CMK (cell line): ENCODE measurements around the gene SUGP2.
"Not testable (repeated sequence)": the region's sequence is repeated elsewhere in the genome, so short reads cannot be mapped to it uniquely, and the experiment has no call there.

Experiments used
- DNase-seq: peaks from one replicate; pipeline ENCODE4 v3.0.0-alpha.2; 2010; ENCODE audit warnings: low read depth

SUGP2 gene

DNA sequence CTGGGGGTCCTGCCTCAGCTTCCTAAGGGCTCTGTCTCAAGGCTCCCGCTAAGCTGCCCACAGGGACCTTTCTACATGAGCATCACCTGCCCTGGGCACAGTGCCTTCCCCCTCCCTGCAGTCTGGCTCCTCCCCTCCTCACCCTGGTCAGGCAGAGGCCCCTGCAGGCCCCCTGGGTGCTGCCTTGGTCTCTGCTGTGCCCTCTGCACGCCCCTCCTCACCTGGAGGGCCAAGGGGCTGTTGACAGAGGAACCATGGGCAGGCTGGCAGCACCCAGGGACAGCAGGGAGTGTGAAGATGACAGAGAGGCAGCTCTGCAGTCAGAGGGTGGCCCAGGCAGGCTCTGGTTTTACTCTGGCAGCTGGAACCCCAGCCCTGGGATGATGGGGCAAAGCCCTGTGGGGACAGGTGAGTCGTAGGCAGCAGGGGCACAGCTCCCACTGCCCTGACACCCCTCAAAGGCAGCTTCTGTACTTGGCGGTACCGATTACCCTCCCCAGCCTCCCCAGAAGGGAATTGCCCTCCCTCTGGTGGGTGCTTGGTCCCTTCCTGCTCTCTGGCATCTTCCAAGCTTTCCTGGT, 43.1 kb downstream of the SUGP2 start:
- no peak for DNase-seq

DNA sequence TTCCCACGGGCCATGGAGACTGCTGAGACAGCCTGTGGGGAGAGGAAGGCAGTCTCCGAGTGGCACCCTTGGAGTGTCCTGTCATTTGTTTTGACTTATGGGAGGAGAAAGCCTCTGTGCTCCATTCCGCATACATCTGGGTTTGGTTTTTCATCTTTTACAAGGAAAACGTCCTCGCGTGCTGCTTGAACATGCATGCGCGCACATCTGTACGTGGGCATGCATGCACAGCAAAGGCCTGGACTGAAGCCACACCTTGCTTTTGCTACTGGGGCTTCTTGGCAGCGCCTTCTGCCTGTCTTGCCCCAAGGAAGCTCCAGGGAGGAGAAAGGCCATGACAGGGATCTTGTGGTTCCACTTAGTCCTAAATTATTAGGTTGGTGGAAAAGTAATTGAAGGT, 44.0 kb downstream of the SUGP2 start:
- no peak for DNase-seq

DNA sequence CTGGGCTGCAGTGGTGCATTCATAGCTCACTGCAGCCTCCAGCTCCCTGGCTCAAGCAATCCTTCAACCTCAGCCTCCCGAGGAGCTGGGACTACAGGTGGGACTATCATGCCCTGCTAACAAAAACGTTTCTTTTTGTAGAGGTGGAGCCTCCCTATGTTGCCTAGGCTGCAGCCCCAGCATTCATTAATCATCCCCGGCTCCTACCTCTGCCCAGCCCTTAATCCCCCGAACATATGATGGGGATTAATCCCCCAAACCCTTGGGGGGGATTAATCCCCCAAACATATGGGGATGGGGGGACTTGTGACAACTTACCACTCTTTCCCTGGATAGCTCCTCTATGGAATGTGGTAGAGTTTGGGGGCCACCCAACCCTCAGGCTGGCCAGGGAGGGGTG, 45.9 kb downstream of the SUGP2 start:
- no peak for DNase-seq

DNA sequence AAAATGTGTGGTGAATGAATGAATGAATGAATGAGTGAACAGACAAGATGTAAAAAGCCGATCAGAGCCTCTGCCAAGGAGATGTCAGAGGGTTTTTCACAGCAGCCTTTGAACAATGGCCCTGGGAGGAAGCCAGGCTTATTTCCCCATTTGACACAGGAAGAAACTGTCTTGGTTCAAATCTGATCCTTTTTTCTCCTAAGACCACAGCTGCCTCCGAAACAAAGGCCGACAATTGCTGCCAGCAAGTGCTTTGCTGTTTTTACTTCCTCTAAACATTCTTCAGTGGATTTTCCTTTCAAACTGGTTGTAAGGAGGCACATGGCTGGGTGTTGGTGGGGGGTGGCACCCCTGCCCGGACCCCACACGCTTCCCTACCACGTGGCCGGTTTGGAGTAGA, 48.1 kb downstream of the SUGP2 start:
- DNase-seq = no peak

DNA sequence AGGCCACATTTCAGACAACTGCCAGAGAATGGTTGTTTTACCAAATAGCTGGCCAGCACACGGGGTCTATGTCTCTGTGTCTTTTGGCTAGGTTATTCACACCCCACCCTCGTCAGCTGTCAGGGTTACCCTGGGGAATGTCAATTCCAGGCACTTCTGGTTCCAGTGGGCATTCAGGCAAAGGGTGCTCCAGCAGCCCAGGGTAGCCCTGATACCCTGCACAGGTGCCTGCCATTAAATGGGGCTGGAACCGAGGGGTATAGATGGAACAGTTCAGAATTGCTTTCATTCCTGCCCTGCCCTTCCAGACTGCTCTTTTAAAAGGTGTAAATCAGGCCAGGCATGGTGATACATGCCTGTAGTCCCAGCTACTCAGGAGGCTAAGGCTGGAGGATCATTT, 49.1 kb downstream of the SUGP2 start:
- no peak for DNase-seq

DNA sequence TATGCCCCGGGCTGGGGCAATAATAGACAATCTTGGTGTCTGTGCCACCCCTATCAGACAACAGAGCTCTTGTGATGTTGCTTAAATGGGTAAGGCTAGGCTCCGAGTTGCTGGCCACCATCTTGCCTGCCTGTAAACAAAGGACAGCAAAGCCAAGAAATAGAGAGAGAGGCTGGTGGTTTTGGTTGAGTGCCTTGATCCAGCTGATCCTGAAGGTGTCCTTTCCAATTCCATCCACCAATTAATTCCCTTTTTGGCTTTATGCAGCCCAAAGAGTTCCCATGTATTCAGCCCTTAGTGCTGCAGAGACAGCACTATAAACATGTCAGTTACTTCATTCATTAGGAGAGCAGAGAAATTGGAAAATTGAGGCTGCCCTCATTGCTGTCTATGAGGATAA, 50.6 kb downstream of the SUGP2 start:
- DNase-seq = no peak

DNA sequence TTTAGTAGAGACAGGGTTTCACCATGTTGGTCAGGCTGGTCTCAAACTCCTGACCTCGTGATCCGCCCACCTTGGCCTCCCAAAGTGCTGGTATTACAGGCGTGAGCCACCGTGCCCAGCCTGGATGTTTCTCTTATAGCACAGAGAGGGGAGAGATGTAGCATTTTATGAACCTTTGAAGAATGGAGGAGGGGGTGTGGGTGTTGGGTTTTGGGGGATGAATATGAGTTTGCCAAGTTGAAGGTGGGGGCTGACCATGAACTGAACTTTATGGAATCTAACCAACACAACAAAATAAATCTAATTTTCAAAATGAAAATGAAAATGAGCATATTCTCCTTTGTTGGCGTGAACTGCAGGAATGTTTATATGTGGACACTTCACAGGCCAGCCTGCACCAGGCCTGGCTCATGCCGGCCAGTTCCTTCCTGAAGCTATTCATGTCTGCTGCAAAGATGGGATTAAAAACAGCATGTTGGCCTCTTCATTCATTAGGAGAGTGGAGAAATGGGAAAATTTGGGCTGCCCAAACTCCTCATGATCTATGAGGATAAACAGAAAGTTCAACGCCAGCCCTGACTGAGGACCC, 52.8 kb downstream of the SUGP2 start:
- DNase-seq = no peak

DNA sequence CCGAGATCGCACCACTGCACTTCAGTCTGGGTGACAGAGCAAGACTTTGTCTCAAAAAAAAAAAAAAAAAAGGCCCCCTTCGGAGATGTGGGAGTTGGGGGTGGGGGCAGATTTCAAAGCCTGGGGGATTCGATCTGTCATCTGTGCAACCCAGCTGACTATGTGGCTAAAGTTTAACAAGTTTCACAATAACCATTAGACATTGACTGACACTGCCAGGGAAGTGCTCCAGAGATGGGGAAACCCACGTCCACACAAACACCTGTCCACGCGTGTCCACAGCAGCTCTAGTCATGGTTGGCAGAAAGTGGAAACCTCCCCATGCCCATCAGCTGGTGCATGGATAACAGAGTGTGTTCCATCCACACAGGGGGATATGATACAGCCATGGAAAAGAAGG, 54.7 kb downstream of the SUGP2 start:
- DNase-seq = no peak

DNA sequence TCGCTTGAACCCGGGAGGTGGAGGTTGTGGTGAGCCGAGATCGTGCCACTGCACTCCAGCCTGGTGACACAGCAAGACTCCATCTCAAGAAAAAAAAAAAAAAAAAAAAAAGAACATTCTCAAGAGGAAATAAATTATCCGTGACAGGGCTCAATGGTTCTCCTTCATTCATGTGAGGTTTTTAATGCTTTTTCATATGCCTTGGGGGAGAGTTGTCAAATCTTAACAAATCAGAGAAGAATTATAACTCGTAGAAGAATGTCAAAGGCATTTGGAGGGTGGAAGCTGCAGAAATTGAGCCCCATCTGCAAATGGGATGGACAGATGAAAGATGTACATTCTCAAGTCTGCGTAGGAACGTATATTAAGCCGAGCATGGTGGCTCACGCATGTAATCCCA, 57.4 kb downstream of the SUGP2 start:
- no peak for DNase-seq

DNA sequence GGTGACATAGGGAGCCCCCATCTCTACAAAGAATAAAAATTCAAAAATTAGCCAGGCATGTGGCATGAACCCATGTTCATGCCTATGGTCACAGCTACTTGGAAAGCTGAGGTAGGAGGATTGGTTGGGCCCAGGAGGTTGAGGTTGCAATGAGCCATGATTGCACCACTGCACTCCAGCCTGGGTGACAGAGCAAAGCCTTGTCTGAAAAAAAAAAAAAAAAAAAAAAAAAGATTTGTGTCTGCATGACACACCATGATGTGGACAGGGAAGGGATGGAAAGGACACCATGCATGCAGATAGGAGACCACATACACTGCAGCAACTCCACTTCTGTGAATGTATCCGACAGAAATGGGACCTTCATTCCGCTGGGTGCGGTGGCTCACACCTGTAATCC, 58.3 kb downstream of the SUGP2 start:
- DNase-seq = no peak

DNA sequence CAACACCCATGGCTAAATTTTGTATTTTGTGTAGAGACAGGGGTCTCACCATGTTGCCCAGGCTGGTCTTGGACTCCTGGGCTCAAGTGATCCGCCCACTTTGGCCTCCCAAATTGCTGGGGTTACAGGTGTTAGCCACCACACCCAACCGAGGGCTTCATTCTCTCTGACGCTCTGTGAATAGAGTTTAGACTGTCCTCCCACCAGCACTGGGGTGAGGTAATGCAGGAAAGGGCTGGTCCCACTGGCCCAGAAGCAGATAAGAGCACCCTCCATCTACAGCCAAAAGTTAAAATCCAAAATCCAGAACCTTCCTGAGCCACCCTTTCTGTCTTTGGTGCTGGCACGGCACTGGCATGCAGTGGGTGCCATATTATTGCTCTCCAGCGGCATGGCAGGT, 60.5 kb downstream of the SUGP2 start:
- DNase-seq = no peak

DNA sequence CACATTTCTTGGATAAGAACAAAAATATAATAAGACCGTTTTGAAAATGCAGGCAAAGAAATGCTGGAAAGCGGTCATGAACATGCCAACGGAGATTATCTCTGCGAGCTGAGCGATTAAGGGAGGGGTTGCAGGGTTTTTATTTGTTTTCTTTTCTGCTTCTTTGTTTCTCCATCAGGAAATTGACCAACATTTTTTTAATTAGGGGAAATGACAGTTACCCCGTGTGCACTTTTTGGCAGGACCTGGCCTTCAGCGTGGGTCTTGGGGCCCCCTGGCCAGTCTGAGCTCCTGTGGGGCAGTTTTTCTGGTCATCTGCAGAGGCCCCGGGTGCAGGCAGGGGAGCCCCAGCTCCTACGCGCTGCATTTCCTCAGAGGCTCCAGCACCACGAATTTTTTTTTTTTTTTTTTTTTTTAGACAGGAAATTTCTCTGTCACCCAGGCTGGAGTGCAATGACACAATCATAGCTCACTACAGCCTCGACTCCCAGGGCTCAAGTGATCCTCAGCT, 61.0 kb downstream of the SUGP2 start:
- no peak for DNase-seq

DNA sequence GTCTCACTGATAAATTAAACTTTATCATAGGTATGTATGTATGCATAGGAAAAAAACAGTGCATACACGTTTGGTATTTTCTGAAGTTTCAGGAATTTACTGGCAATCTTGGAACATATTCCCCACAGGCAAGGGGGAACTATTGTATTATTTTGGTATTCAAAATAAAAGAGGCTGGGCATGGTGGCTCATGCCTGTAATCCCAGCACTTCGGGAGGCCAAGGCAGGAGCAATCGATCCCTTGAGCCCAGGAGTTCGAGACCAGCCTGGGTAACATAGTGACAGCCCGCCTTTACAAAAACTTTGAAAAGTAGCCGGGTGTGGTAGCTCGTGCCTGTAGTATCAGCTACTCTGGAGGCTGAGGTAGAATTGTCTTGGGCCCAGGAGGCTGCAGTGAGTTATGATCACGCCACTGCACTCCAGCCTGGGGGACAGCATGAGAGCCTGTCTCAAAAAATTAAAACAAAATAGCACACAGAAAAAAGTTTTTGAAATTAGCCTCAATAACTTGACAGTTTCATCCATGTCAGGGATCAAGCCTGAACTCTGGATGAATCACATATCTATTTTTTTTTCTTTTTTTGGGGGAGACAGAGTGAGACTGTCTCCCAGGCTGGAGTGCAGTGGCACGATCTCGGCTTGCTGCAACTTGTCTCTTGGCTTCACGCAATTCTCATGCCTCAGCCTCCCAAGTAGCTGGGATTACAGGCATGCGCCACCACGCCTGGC, 63.2 kb downstream of the SUGP2 start:
- DNase-seq = no peak

DNA sequence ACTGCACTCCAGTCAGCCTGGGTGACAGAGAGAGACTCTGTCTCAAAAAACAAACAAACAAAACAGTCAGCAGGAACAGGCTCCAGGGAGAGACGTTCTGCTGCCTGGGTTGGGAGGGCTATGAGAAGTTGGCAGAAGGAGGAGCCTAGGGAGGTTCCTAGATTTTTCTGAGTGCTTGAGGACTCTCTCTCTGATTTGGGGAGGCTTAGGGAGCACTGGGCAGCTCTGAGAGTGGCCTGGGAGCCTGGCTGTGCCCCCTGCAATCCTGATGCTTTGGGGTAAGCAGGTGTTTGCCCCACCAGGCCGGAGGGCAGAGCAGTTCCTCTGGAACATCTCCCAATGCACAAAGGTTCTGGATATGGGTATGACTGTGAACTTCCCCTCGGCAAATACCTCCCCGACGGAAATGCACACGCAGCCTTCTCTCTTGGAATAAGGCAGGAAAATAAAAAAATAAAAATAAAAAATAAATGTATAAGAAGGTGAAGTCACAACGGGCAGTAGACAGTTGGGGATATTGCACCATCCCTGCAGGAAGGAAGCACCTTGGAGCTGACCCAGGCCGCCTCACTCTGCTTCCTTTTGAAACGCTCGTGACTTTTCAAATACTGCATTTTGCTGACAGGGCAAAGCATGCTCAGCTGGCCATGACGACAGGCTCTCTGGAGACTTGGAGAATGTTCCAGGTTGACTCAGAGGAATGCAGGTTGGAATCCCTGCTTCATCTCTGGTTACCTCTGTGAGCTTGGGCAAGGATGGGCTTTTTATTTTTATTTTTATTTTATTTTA, 65.8 kb downstream of the SUGP2 start:
- no peak for DNase-seq

DNA sequence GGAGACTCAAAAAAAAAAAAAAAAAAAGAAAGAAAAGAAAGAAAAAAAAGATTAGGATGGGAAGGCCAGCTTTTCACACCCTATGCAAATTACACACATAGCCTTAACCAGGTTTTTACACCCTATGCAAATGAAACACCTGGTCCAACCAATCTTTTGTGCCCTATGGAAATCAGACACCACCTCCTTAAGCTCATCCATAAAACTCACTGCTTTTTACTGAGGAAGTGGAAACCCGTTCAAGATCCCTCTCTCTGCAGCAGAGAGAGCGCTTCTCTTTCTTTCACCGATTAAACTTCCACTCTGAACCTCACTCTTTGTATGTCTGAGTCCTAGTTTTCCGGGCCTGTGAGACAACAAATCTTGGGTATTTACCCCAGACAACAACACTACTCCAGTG, 67.0 kb downstream of the SUGP2 start:
- no peak for DNase-seq

DNA sequence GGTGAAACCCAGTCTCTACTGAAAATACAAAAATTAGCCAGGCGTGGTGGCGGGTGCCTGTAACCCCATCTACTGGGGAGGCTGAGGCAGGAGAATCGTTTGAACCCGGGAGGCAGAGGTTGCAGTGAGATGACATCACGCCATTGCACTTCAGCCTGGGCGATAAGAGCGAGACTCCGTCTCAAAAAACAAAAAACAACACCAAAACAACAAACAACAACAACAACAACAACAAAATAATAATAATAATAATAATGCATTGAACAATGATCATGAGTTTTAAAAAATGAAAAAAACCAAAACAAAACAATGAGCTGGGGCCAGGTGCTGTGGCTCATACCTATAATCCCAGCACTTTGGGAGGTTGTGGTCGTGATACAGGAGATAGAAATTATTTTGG, 69.2 kb downstream of the SUGP2 start:
- no peak for DNase-seq

DNA sequence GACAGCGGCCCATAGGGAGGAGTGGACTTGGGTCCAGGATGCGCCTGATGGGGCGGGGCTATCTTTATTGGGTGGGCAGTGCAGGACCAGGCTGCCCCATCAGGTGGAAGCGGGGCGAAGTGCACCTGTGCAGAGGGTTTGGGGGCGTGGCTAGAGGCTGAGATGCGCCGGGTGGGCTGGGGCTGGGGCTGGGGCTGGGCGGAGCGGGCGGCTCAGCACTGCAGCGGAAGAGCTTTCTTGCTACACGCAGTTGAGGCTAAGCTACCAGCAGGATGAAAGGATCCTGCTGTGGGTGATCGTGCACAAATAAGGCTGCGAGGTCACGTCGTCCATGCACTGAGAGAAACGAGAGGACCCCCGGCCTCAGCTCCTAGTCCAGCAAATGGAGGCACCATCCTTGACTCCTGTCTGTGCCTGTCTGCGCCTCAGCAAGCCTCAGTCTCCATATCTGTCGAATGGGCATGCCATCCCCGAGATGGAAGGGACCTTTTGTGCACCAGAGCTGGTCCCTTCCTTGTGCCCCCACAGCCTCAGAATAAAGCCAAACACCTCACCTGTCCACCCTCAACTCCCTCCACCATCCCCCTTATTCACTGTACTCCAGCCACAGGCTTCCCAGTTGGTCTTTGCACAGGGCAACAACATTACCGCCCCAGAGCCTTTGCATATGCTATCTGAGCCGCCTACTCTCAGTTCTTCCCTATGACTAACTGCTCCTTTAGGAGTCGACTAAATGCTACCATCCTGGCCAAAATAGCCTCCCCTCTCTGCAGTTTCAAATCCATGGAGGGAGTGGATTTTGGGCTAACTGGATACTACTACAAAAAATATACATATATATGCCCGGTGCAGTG, 71.3 kb downstream of the SUGP2 start:
- no peak for DNase-seq

DNA sequence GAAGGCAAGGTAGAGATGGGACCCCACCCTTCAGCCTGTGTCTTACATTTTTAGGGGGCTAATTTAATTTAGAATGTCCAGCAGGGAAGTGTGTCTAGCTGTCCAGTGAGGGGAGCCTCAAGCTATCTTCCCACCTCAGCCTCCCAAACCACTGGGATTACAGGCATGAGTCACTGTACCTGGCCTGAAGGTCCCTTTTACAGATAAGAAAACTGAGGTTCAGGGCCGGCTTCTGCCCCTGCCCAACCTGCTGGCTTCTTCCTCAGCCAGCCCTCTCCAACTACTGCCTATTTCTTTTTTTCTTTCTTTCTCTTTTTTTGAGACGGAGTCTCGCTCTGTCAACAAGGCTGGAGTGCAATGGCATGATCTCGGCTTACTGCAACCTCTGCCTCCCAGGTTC, 72.9 kb downstream of the SUGP2 start:
- no peak for DNase-seq

DNA sequence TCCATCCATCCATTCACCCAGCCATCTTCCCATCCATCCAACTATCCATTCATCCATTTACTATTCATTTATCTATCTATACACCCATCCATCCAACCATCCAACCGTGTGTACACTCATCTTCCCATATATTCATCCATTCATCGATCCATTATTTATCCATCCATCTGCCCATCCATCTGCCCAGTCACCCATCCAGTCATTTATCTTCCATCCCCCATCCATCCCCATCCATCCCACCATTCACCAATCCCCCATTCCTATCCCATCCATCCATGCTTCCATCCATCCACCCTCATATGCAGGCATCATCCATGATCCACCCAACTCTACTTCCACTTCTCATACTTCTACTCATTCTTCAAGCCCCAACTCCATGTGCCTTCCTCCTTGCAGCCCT, 78.3 kb downstream of the SUGP2 start:
- DNase-seq = no peak

DNA sequence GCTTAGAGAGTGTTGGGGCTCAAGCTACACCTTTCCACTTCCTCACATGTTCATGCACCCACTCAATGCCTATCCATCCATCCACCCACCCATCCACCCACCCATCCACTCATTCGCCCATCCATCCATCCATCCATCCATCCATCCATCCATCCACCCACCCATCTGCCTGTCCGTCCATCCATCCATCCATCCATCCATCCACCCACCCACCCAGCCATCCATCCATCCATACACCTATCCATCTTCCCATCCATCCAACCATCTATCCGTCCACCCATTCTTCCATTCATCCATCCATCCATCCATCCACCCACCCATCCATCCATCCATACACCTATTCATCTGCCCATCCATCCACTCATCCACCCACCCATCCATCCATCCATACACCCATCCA, 79.2 kb downstream of the SUGP2 start:
- DNase-seq = no peak

DNA sequence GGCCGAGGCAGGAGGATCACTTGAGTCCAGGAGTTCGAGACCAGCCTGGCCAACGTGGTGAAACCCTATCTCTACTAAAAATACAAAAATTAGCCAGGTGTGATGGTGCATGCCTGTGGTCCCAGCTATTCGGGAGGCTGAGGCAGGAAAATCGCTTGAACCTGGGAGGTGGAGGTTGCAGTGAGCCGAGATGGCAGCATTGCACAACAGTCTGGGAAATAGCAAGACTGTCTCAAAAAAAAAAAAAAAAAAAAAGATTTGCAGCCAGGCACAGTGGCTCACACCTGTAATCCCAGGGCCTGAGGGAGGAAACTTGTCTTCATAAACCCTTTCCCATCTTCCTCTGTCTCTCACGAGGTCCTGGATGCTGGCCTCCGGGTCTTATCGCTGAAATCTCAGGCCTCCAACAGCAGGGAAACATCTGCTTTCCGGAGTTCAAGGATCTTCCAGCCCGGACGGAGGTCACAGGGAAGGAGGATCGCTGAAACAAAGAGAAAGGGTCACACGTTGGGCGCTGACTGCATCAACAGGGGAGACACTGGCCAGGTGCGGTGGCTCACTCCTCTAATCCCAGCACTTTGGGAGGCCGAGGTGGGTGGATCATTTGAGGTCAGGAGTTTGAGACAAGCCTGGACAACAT, 80.8 kb downstream of the SUGP2 start:
- DNase-seq = not testable (repeated sequence)
